OCI-LY1 (cell line): Measurements from ENCODE around the gene EPM2A.

Source experiments
- H2AFZ ChIP-seq: fragments of 200-600 bp; sonication (generic), shearing (Covaris generic); 2 replicates; pipeline ENCODE4 v1.6.0; 2014; ENCODE audit warnings: antibody characterized with exemption, mild to moderate bottlenecking, low read length
- H3F3A ChIP-seq: fragments of 200-600 bp; sonication (generic), shearing (Covaris generic); 2 replicates; pipeline ENCODE4 v1.6.0; 2014; ENCODE audit warnings: mild to moderate bottlenecking, antibody characterized with exemption, low read length, moderate library complexity; ENCODE audit not compliant: insufficient read depth
- H3K27ac ChIP-seq: fragments of 200-600 bp; sonication (generic); 2 replicates; pipeline ENCODE4 v1.5.1; 2014; ENCODE audit warnings: low read length, mixed run types, mild to moderate bottlenecking, low read depth; ENCODE audit not compliant: poor library complexity, severe bottlenecking
- H3K27me3 ChIP-seq: fragments of 200-600 bp; sonication (generic); 2 replicates; pipeline ENCODE4 v1.6.0; 2014; ENCODE audit warnings: antibody characterized with exemption, mild to moderate bottlenecking, low read length, moderate library complexity; ENCODE audit not compliant: insufficient read depth
- H3K36me3 ChIP-seq: fragments of 200-600 bp; sonication (generic); 2 replicates; pipeline ENCODE4 v1.6.1; 2014; ENCODE audit warnings: mild to moderate bottlenecking, antibody characterized with exemption, low read length, moderate library complexity, mixed read lengths; ENCODE audit not compliant: insufficient read depth
- H3K4me1 ChIP-seq: fragments of 200-600 bp; sonication (generic); 2 replicates; pipeline ENCODE4 v1.5.1; 2014; ENCODE audit warnings: mild to moderate bottlenecking, low read length, moderate library complexity; ENCODE audit not compliant: insufficient read depth, severe bottlenecking
- H3K4me2 ChIP-seq: fragments of 200-600 bp; sonication (generic), shearing (Covaris generic); 2 replicates; pipeline ENCODE4 v1.6.1; 2014; ENCODE audit warnings: low read length
- H3K4me3 ChIP-seq: fragments of 200-600 bp; sonication (generic); 2 replicates; pipeline ENCODE4 v1.5.1; 2014; ENCODE audit warnings: low read length, low read depth, mild to moderate bottlenecking, mixed read lengths; ENCODE audit not compliant: poor library complexity, severe bottlenecking
- H3K79me2 ChIP-seq: fragments of 200-600 bp; shearing (Covaris generic); 2 replicates; pipeline ENCODE4 v1.6.1; 2016; ENCODE audit warnings: mixed run types, low read length, mixed read lengths; ENCODE audit not compliant: insufficient read depth
- H3K9ac ChIP-seq: fragments of 200-600 bp; sonication (generic), shearing (Covaris generic); 2 replicates; pipeline ENCODE4 v1.6.1; 2014; ENCODE audit warnings: mild to moderate bottlenecking, low read length, mixed read lengths
- H3K9me2 ChIP-seq: fragments of 200-600 bp; sonication (generic), shearing (Covaris generic); 2 replicates; pipeline ENCODE4 v1.6.1; 2014; ENCODE audit warnings: low read depth, mild to moderate bottlenecking, low read length, mixed read lengths
- H3K9me3 ChIP-seq: fragments of 200-600 bp; shearing (Covaris generic); 2 replicates; pipeline ENCODE4 v1.6.1; 2014; ENCODE audit warnings: low read length, mixed read lengths
- H4K20me1 ChIP-seq: fragments of 200-600 bp; sonication (generic), shearing (Covaris generic); 2 replicates; pipeline ENCODE4 v1.6.0; 2016; ENCODE audit warnings: mild to moderate bottlenecking, low read length; ENCODE audit not compliant: insufficient read depth
- CTCF ChIP-seq: fragments of 200-600 bp; sonication (generic), shearing (Covaris generic); IDR thresholded peaks from 2 replicates; pipeline ENCODE4 v1.5.1; 2017; ENCODE audit warnings: mild to moderate bottlenecking, antibody characterized with exemption, low read length, moderate library complexity, mixed read lengths
- EZH2 ChIP-seq: fragments of 200-600 bp; sonication (generic), shearing (Covaris generic); IDR thresholded peaks from 2 replicates; pipeline ENCODE4 v1.8.0; 2017; ENCODE audit warnings: borderline replicate concordance, mixed run types, mild to moderate bottlenecking, antibody characterized with exemption, low read length, moderate library complexity, mixed read lengths

The EPM2A gene

GRCh38 chr6:145725570-145725969 is 9.8 kb downstream of the EPM2A start:
- H3K4me2 ChIP-seq = no peak overlapping the region
- H3K4me3 ChIP-seq = no peak overlapping the region
- no peaks in the 10 kb centered on the region for H3F3A ChIP-seq
- TF ChIP-seq CTCF (no peak), EZH2 (no peak)
- H3K27ac ChIP-seq = no peak overlapping the region
- H4K20me1 ChIP-seq = no peaks in the 10 kb centered on the region
- H2AFZ ChIP-seq = no peak overlapping the region
- no peaks in the 10 kb centered on the region for H3K79me2 ChIP-seq
- H3K9me3 ChIP-seq = peaks cover 15% of the 10 kb centered on the region
- no peak overlapping the region for H3K9ac ChIP-seq
- no peaks in the 10 kb centered on the region for H3K9me2 ChIP-seq
- peaks cover 20% of the 10 kb centered on the region for H3K36me3 ChIP-seq
- no peaks in the 10 kb centered on the region for H3K4me1 ChIP-seq
- no peaks in the 10 kb centered on the region for H3K27me3 ChIP-seq

GRCh38 chr6:145723646-145724045 is 11.7 kb downstream of the EPM2A start:
- H4K20me1 ChIP-seq = no peaks in the 10 kb centered on the region
- H3K36me3 ChIP-seq = peaks cover 2% of the 10 kb centered on the region; the same call in 1 of the 2 replicates
- no peaks in the 10 kb centered on the region for H3K9me2 ChIP-seq
- H3K27ac ChIP-seq = no peak overlapping the region
- H3K4me1 ChIP-seq = no peaks in the 10 kb centered on the region
- TF ChIP-seq CTCF = no peak
- TF ChIP-seq EZH2 = no peak
- H3K4me2 ChIP-seq = no peak overlapping the region
- H2AFZ ChIP-seq = no peak overlapping the region
- H3F3A ChIP-seq = no peaks in the 10 kb centered on the region
- peaks cover 5% of the 10 kb centered on the region; the same call in 1 of the 2 replicates for H3K9me3 ChIP-seq
- H3K9ac ChIP-seq = no peak overlapping the region
- H3K27me3 ChIP-seq = no peaks in the 10 kb centered on the region
- no peak overlapping the region for H3K4me3 ChIP-seq
- H3K79me2 ChIP-seq = no peaks in the 10 kb centered on the region

- Histone ChIP-seq H3K4me3 (no peak overlapping the region), H3K9me3 (no peaks in the 10 kb centered on the region; the same call in 1 of the 2 replicates), H2AFZ (no peak overlapping the region), H3K4me2 (no peak overlapping the region), H3K27me3 (no peaks in the 10 kb centered on the region), H3K27ac (no peak overlapping the region), H4K20me1 (no peaks in the 10 kb centered on the region), H3F3A (no peaks in the 10 kb centered on the region), H3K4me1 (no peaks in the 10 kb centered on the region), H3K9me2 (no peaks in the 10 kb centered on the region), H3K36me3 (no peaks in the 10 kb centered on the region), H3K9ac (no peak overlapping the region), H3K79me2 (no peaks in the 10 kb centered on the region)
- TF ChIP-seq CTCF = no peak
- TF ChIP-seq EZH2 = no peak
These were observed 13.1 kb downstream of the EPM2A start for GRCh38 chr6:145722190-145722589.
